CD8-positive, alpha-beta memory T cell (primary cell): ENCODE measurements around the gene TBL1X. TPM values are rescaled to one million over a fixed set of nuclear protein-coding genes. Genes with fewer than 3 reads are reported as not detected.

Experiments used
- CTCF ChIA-PET: fragments of 350-600 bp; sonication (Branson Sonifier 250); formaldehyde crosslinking; loops from one replicate; lab custom pipeline; 2021; ENCODE audit warnings: antibody characterized with exemption; lab: Charles Lee
- POLR2A ChIA-PET: fragments of 350-600 bp; sonication (Branson Sonifier 250); formaldehyde crosslinking; loops from one replicate; lab custom pipeline; 2021; ENCODE audit warnings: antibody characterized with exemption; lab: Charles Lee
- DNase-seq, 5 donors: peaks; one replicate each; pipeline versions ENCODE4 v3.0.0 to v3.0.0-alpha.2; 2020 to 2022; ENCODE audit warnings: mixed read lengths in 1 of 5
- H3K27ac ChIP-seq: one replicate; pipeline ENCODE4 v1.7.0; 2013; ENCODE audit warnings: low read depth, mild to moderate bottlenecking, low read length, moderate library complexity
- H3K27me3 ChIP-seq: 2 replicates; pipeline ENCODE4 v1.7.0; 2013; ENCODE audit warnings: low read length, mild to moderate bottlenecking; ENCODE audit not compliant: insufficient read depth, poor library complexity, severe bottlenecking
- H3K36me3 ChIP-seq: 2 replicates; pipeline ENCODE4 v1.7.0; 2013; ENCODE audit warnings: mild to moderate bottlenecking, low read length, moderate library complexity; ENCODE audit not compliant: insufficient read depth
- H3K4me1 ChIP-seq: 2 replicates; pipeline ENCODE4 v1.7.0; 2013; ENCODE audit warnings: mild to moderate bottlenecking, low read length, moderate library complexity; ENCODE audit not compliant: insufficient read depth
- H3K4me3 ChIP-seq: 2 replicates; pipeline ENCODE4 v1.7.0; 2013; ENCODE audit warnings: mild to moderate bottlenecking, low read length
- H3K9me3 ChIP-seq: 2 replicates; pipeline ENCODE4 v1.7.0; 2013; ENCODE audit warnings: mild to moderate bottlenecking, low read length
- H3K27ac Mint-ChIP-seq, 8 donors: one replicate each; pipeline ENCODE4 v1.8.0; 2020 to 2021; ENCODE audit warnings: mixed read lengths in 8 of 8, mild to moderate bottlenecking in 6 of 8, inconsistent platforms in 3 of 8, moderate library complexity in 3 of 8
- H3K27me3 Mint-ChIP-seq, 2 donors: one replicate each; pipeline ENCODE4 v1.8.0; 2020 to 2021; ENCODE audit warnings: mixed read lengths in 2 of 2, mild to moderate bottlenecking in 1 of 2, moderate library complexity in 1 of 2
- H3K36me3 Mint-ChIP-seq, 3 donors: one replicate each; pipeline ENCODE4 v1.8.0; 2020 to 2021; ENCODE audit warnings: mixed read lengths in 3 of 3, inconsistent platforms in 1 of 3, mild to moderate bottlenecking in 1 of 3
- H3K4me1 Mint-ChIP-seq, 3 donors: one replicate each; pipeline ENCODE4 v1.8.0; 2020 to 2021; ENCODE audit warnings: mixed read lengths in 3 of 3, inconsistent platforms in 1 of 3, mild to moderate bottlenecking in 1 of 3
- H3K4me3 Mint-ChIP-seq, 7 donors: one replicate each; pipeline ENCODE4 v1.8.0; 2020 to 2021; ENCODE audit warnings: mixed read lengths in 7 of 7, mild to moderate bottlenecking in 6 of 7, moderate library complexity in 4 of 7, inconsistent platforms in 2 of 7
- H3K9me3 Mint-ChIP-seq, 5 donors: one replicate each; pipeline ENCODE4 v1.8.0; 2020 to 2022; ENCODE audit warnings: mixed read lengths in 5 of 5, mild to moderate bottlenecking in 3 of 5, moderate library complexity in 2 of 5, inconsistent platforms in 1 of 5
- polyA plus RNA-seq: library from polyadenylated mRNA; unstranded; fragments of 300-500 nt; fragmentation: Illumina TruSeq; gene quantifications from one replicate; pipeline ENCODE4 v1.2.3, GENCODE V29; 2021
- total RNA-seq, 2 experiments: library from RNA; stranded (reverse); gene quantifications; one replicate each; pipeline ENCODE4 v1.2.3, GENCODE V29; 2021

The TBL1X gene
- total and polyA plus RNA-seq, 3 experiments from 2014 or later: 16.1 to 25.0 (median 21.3) TPM

- H3K4me3 Mint-ChIP-seq: no peak overlapping the region
These were observed 132.0 kb downstream of the TBL1X start for GRCh38 chrX:9596837-9597236.

GRCh38 chrX:9597361-9598035 lies 132.6 kb downstream of the TBL1X start:
- Histone ChIP-seq H3K36me3 (no peaks in the 10 kb centered on the region), H3K4me3 (no peak overlapping the region), H3K27ac (no peak overlapping the region), H3K9me3 (no peaks in the 10 kb centered on the region), H3K4me1 (no peaks in the 10 kb centered on the region), H3K27me3 (no peaks in the 10 kb centered on the region)
- H3K4me3 Mint-ChIP-seq: peak overlapping the region in 1 of 7 donors; percentile 18
- POLR2A ChIA-PET: no interaction called here
- no peak for DNase-seq
- H3K27me3 Mint-ChIP-seq: peaks cover 0 to 3% of the 10 kb centered on the region in 2 donors
- peaks cover 9 to 21% (median 9%) of the 10 kb centered on the region in 3 donors for H3K4me1 Mint-ChIP-seq
- H3K9me3 Mint-ChIP-seq: peaks cover 0 to 2% (median 0%) of the 10 kb centered on the region in 5 donors
- H3K36me3 Mint-ChIP-seq: peaks cover 0 to 7% (median under 1%) of the 10 kb centered on the region in 3 donors
- H3K27ac Mint-ChIP-seq: no peak overlapping the region
- CTCF ChIA-PET: no interaction called here

More at GRCh38 chrX:9596837-9597236, 132.0 kb downstream of the TBL1X start:
- no peaks in the 10 kb centered on the region for H3K36me3 ChIP-seq
- CTCF ChIA-PET: no interaction called here
- Mint-ChIP-seq H3K27ac (peak overlapping the region in 1 of 8 donors; percentile 95), H3K36me3 (peaks cover 2 to 13% (median 3%) of the 10 kb centered on the region in 3 donors), H3K9me3 (peaks cover 0 to 8% (median 0%) of the 10 kb centered on the region in 5 donors), H3K27me3 (peaks cover 0 to 3% of the 10 kb centered on the region in 2 donors), H3K4me1 (peaks cover 5 to 18% (median 7%) of the 10 kb centered on the region in 3 donors)
- H3K4me1 ChIP-seq: no peaks in the 10 kb centered on the region
- H3K9me3 ChIP-seq: no peaks in the 10 kb centered on the region
- no peaks in the 10 kb centered on the region for H3K27me3 ChIP-seq
- H3K27ac ChIP-seq: no peak overlapping the region
- no peak for DNase-seq
- no peak overlapping the region for H3K4me3 ChIP-seq
- POLR2A ChIA-PET: no interaction called here

- H3K9me3 ChIP-seq: no peaks in the 10 kb centered on the region
- POLR2A ChIA-PET: no interaction called here
- CTCF ChIA-PET: no interaction called here
- H3K9me3 Mint-ChIP-seq: no peaks in the 10 kb centered on the region
- H3K27me3 Mint-ChIP-seq: peaks cover 0 to 3% of the 10 kb centered on the region in 2 donors
- no peaks in the 10 kb centered on the region for H3K4me1 ChIP-seq
- no peak overlapping the region for H3K4me3 ChIP-seq
- DNase-seq: no peak
- H3K36me3 Mint-ChIP-seq: peaks cover 0 to 4% (median 0%) of the 10 kb centered on the region in 3 donors
- peaks cover 7 to 21% (median 9%) of the 10 kb centered on the region in 3 donors for H3K4me1 Mint-ChIP-seq
- H3K27ac ChIP-seq: no peak overlapping the region
- H3K27ac Mint-ChIP-seq: no peak overlapping the region
- H3K4me3 Mint-ChIP-seq: no peak overlapping the region
- H3K27me3 ChIP-seq: no peaks in the 10 kb centered on the region
- no peaks in the 10 kb centered on the region for H3K36me3 ChIP-seq
These were observed 133.5 kb downstream of the TBL1X start for GRCh38 chrX:9598344-9598743.

GRCh38 chrX:9604111-9604907 lies 139.5 kb downstream of the TBL1X start:
- Histone ChIP-seq H3K9me3 (no peaks in the 10 kb centered on the region), H3K27ac (no peak overlapping the region), H3K36me3 (no peaks in the 10 kb centered on the region), H3K27me3 (no peaks in the 10 kb centered on the region), H3K4me1 (no peaks in the 10 kb centered on the region), H3K4me3 (no peak overlapping the region)
- ChIA-PET CTCF (no interaction called here), POLR2A (no interaction called here)
- no peak for DNase-seq
- H3K27me3 Mint-ChIP-seq: no peaks in the 10 kb centered on the region
- H3K4me1 Mint-ChIP-seq: peaks cover 3 to 16% (median 13%) of the 10 kb centered on the region in 3 donors
- H3K9me3 Mint-ChIP-seq: no peaks in the 10 kb centered on the region
- no peak overlapping the region for H3K4me3 Mint-ChIP-seq
- no peak overlapping the region for H3K27ac Mint-ChIP-seq
- H3K36me3 Mint-ChIP-seq: peaks cover 0 to 3% (median 0%) of the 10 kb centered on the region in 3 donors

GRCh38 chrX:9604908-9605306 lies 140.0 kb downstream of the TBL1X start:
- Mint-ChIP-seq H3K36me3 (peaks cover 0 to 3% (median 0%) of the 10 kb centered on the region in 3 donors), H3K4me1 (peaks cover 3 to 15% (median 13%) of the 10 kb centered on the region in 3 donors), H3K27me3 (no peaks in the 10 kb centered on the region), H3K9me3 (no peaks in the 10 kb centered on the region), H3K4me3 (no peak overlapping the region), H3K27ac (no peak overlapping the region)
- no peaks in the 10 kb centered on the region for H3K9me3 ChIP-seq
- DNase-seq: no peak
- no peaks in the 10 kb centered on the region for H3K27me3 ChIP-seq
- CTCF ChIA-PET: no interaction called here
- no peaks in the 10 kb centered on the region for H3K36me3 ChIP-seq
- H3K27ac ChIP-seq: no peak overlapping the region
- H3K4me3 ChIP-seq: no peak overlapping the region
- H3K4me1 ChIP-seq: no peaks in the 10 kb centered on the region
- POLR2A ChIA-PET: no interaction called here

GRCh38 chrX:9605484-9605883 lies 140.6 kb downstream of the TBL1X start:
- no peak overlapping the region for H3K27ac Mint-ChIP-seq
- H3K4me1 ChIP-seq: no peaks in the 10 kb centered on the region
- no peaks in the 10 kb centered on the region for H3K9me3 ChIP-seq
- H3K4me1 Mint-ChIP-seq: peaks cover 3 to 17% (median 13%) of the 10 kb centered on the region in 3 donors
- no peaks in the 10 kb centered on the region for H3K27me3 ChIP-seq
- no peaks in the 10 kb centered on the region for H3K36me3 ChIP-seq
- ChIA-PET CTCF (no interaction called here), POLR2A (no interaction called here)
- DNase-seq: no peak
- peaks cover 0 to 3% (median 0%) of the 10 kb centered on the region in 3 donors for H3K36me3 Mint-ChIP-seq
- H3K27me3 Mint-ChIP-seq: no peaks in the 10 kb centered on the region
- no peak overlapping the region for H3K4me3 ChIP-seq
- H3K4me3 Mint-ChIP-seq: no peak overlapping the region
- H3K9me3 Mint-ChIP-seq: no peaks in the 10 kb centered on the region
- H3K27ac ChIP-seq: no peak overlapping the region

- no peak overlapping the region for H3K4me3 Mint-ChIP-seq
- ChIA-PET CTCF (no interaction called here), POLR2A (no interaction called here)
- H3K27ac ChIP-seq: no peak overlapping the region
- H3K27me3 Mint-ChIP-seq: no peaks in the 10 kb centered on the region
- H3K4me1 Mint-ChIP-seq: peaks cover 1 to 11% (median 10%) of the 10 kb centered on the region in 3 donors
- no peaks in the 10 kb centered on the region for H3K9me3 Mint-ChIP-seq
- no peak for DNase-seq
- no peaks in the 10 kb centered on the region for H3K4me1 ChIP-seq
- no peak overlapping the region for H3K4me3 ChIP-seq
- H3K36me3 Mint-ChIP-seq: peaks cover 0 to 3% (median 0%) of the 10 kb centered on the region in 3 donors
- no peak overlapping the region for H3K27ac Mint-ChIP-seq
- H3K27me3 ChIP-seq: no peaks in the 10 kb centered on the region
- no peaks in the 10 kb centered on the region for H3K36me3 ChIP-seq
- no peaks in the 10 kb centered on the region for H3K9me3 ChIP-seq
These were observed 142.1 kb downstream of the TBL1X start for GRCh38 chrX:9606971-9607370.

- no peaks in the 10 kb centered on the region for H3K36me3 Mint-ChIP-seq
- Histone ChIP-seq H3K27ac (no peak overlapping the region), H3K27me3 (no peaks in the 10 kb centered on the region), H3K36me3 (no peaks in the 10 kb centered on the region), H3K4me3 (no peak overlapping the region), H3K4me1 (no peaks in the 10 kb centered on the region), H3K9me3 (no peaks in the 10 kb centered on the region)
- H3K9me3 Mint-ChIP-seq: no peaks in the 10 kb centered on the region
- POLR2A ChIA-PET: no interaction called here
- DNase-seq: no peak
- H3K4me1 Mint-ChIP-seq: peaks cover 0 to 3% (median 0%) of the 10 kb centered on the region in 3 donors
- H3K27me3 Mint-ChIP-seq: no peaks in the 10 kb centered on the region
- CTCF ChIA-PET: no interaction called here
- H3K4me3 Mint-ChIP-seq: no peak overlapping the region
- H3K27ac Mint-ChIP-seq: peak overlapping the region in 1 of 8 donors; percentile 6
These were observed 144.6 kb downstream of the TBL1X start for GRCh38 chrX:9609499-9609898.
